ENCODE measurements around the gene RARS1.

Gene RARS1

DNA sequence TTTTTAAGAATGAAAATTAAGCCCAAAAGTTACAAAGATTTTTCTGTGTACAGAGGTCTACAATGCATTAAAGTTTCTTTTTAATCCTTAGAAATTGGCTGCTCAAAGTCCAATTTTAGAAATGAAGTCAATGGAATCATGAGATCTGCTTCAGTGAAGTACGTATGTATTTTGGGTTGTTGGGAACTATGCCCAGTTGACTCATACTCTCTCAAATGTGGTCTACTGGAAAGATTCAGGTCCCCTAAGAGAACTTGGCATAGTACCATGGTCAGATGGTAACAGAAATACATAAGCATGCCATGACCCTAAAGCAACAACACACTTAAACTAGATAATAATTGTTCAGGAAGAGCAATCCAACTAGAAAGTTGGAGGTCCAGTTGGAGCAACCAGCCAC lies 65.9 kb downstream of the RARS1 start:
- H3K4me3 ChIP-seq (ENCODE audit: low read depth, low read length) = no peak overlapping the region

DNA sequence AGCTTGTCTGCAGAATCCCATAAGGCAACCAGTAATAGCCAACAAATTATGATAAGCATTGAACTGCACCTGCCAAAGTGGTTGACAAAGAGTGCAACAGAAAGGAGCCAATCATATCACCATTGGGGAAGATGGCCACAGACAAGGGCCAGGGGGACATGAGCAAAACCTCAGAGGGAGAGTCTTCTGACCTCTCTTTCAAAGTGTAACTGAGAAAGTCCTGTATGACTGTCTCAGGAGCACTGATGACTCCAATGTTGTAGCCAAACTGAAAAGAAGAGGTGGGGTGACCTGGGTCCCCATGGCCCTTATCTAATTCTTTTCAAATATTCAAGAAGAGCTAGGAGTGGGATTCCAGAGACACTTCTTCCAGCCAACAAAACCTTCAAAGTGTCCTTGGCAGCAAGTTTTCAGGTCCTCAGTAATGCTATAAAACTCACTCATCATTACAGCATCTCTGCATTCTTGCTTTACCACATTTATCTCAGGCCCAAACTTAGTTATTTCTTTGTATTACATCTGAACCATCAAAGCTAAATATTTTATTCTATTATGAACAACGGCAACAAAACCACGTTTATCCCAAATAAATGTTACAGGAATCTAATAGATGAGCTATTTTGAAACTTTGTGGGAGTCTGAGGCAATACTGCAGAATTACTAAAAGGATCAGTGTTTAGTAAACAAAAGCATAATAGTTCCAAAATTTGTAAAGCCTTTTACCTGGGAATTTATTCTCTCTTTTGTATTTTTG lies 67.3 kb downstream of the RARS1 start:
- H3K4me3 ChIP-seq (ENCODE audit: low read depth, low read length) = no peak overlapping the region

DNA sequence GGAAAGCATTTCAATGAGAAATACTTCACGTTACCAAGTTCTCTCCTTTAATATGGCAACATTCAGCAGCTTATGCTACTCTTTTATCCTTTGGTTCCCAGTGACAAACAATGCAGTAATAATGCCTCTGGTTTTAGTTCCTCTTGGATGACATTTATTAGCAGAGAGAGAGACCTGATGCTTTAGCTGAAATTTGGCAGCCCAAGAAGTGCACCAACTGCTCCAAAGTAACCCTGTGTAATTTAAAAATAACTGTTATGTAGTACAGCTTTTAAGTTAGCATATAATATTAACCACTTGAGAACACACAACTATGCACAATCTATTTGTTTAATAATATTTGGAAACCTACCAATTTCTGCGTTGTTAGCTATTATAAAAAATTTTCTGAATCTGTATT lies 71.1 kb downstream of the RARS1 start:
- no peak overlapping the region for H3K4me3 ChIP-seq (ENCODE audit: low read depth, low read length)

DNA sequence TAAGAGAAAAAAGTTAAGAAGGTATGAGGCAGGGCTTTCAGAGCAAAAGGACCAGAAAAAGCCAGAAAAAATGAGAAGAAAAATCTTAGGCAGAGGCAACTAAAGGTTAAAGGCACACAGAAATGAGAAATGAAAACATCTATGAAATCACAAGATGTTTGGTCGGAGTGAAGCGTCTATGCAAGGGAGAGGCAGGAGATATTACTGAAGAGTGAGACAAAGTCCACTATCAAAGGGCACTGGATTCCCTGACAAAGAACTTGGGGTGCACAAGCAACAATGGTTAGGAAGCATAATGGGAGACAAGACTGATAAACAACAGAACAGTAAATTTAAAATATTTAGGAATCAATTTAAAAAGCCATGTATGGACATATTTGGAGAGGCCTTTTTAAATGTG lies 76.0 kb downstream of the RARS1 start:
- H3K4me3 ChIP-seq (ENCODE audit: low read depth, low read length) = no peak overlapping the region

DNA sequence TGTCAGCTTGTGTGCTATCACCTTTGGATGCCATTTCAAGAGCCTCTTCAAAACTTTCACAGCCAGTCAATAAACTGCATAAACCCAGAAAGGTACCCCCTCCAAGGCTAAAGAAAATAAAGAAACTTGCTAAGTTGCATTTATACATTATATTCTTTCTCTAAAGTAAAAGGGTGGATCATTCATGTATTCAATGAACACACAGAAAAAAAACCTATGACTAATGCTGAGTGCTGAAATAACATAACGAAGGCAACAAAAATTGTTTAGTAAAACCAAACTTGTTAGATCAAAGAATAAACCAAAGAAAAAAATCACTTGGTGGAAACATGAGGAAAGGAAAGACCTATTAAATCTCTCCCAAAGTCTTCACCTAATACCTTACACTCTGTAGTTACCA lies 77.7 kb downstream of the RARS1 start:
- H3K4me3 ChIP-seq (ENCODE audit: low read depth, low read length) = no peak overlapping the region

DNA sequence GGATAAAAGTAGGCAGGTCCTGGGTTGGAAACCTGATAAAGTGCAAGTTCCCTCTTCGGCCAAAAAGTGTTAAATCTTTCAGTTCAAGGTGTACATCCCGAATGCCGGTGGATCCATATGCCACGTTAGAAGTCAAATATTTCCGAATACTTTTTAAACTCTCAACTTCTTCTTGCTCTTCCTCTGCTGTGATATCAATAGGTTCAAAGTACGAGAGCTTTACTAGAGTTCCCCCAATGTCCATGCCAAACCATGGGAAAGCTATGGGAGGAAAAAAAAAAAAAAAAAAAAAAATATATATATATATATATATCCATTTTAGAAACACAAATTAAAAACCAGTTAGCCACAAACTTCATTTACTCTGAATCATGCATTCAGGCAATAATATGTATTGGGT lies 82.5 kb downstream of the RARS1 start:
- no peak overlapping the region for H3K4me3 ChIP-seq (ENCODE audit: low read depth, low read length)

Data from iPS-11a (cell line).